HL-60 (cell line): ENCODE measurements around the gene ZNF74.

Experiments
- DNase-seq, 2 experiments: peaks; one replicate each; pipeline ENCODE4 v3.0.0-alpha.2; 2010 to 2020; ENCODE audit warnings: low read depth in 1 of 2, low spot score in 1 of 2
- H3K27ac ChIP-seq: fragments of 250-450 bp; sonication (Bioruptor Pico); replicated peaks from 2 replicates; pipeline ENCODE4 v1.5.1; 2020; ENCODE audit warnings: mild to moderate bottlenecking, moderate library complexity
- H3K27me3 ChIP-seq: fragments of 250-450 bp; sonication (Bioruptor Pico); 2 replicates; pipeline ENCODE4 v1.5.1; 2021; ENCODE audit warnings: mild to moderate bottlenecking, moderate library complexity; ENCODE audit not compliant: insufficient read depth, poor library complexity, severe bottlenecking
- H3K4me3 ChIP-seq: replicated peaks from 2 replicates; pipeline ENCODE4 v1.5.1; 2011; ENCODE audit warnings: mild to moderate bottlenecking, control low read depth, low read length; ENCODE audit not compliant: insufficient read depth
- CTCF ChIP-seq: IDR thresholded peaks from one replicate; pipeline ENCODE4 v1.5.1; 2011; ENCODE audit warnings: low read length, control low read depth, inconsistent platforms; ENCODE audit not compliant: insufficient read depth
- GABPA ChIP-seq: IDR thresholded peaks from 2 replicates; pipeline ENCODE4 v1.6.1; 2012; ENCODE audit warnings: low read depth
- POLR2AphosphoS5 ChIP-seq: IDR thresholded peaks from 2 replicates; pipeline ENCODE4 v1.6.1; 2012; ENCODE audit warnings: low read depth
- REST ChIP-seq: IDR thresholded peaks from 2 replicates; pipeline ENCODE4 v1.6.1; 2012; ENCODE audit warnings: low read depth; ENCODE audit not compliant: insufficient replicate concordance
- SPI1 ChIP-seq: IDR thresholded peaks from 2 replicates; pipeline ENCODE4 v1.6.1; 2012; ENCODE audit warnings: low read depth, mild to moderate bottlenecking, borderline replicate concordance

ZNF74 gene

DNA sequence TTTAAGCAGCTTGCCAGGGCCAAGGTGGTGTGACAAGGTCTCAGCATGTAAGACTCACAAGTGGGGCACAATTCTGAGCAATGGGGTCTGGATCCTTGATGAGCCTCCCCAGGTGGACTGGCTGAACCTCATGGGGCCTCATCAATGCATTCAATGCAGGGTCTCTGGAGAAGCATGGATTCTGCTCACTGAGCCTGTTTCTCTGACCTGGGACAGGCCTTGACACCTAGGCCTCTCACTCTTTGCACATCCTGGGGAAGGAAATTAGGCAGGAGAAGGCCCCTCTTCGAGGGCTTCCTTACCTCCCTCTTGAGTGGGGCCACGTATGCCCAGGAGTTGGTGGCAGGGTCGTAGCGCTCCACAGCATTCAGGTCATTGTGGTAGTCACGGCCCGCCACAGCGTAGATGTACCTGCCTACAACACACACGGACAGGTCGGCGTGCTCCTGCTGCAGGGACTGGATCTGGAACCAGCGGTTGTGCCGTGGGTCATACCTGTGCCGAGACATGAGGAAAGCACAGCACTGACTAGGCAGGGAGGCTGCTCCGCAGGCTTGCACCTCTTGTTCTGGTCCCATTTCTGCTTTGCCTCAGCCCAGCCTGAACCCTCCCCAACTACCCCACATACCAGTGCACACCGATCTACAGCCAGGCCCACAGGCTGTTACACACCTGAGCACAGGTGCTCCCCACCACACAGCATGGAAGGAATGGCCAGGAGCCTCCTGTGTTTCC lies 63.7 kb downstream of the ZNF74 start:
- Histone ChIP-seq H3K27me3 (no peaks in the 10 kb centered on the region), H3K4me3 (no peak overlapping the region), H3K27ac (no peak overlapping the region)
- TF ChIP-seq REST (no peak), GABPA (no peak), CTCF (no peak), SPI1 (no peak), POLR2AphosphoS5 (no peak)
- DNase-seq = no peak
